Measurements from ENCODE around the gene CYP27B1. TPM values are rescaled to one million over a fixed set of nuclear protein-coding genes. Genes with fewer than 3 reads are reported as not detected.

Gene CYP27B1
- total RNA-seq, 4 donors from 2014 or later: 0.40 to 2.5 (median 2.3) TPM; not detected in 1

- intact Hi-C loops (cut with DNase I; ENCODE audit: low total_unique reads) (no loop called here), in situ Hi-C loops (cut with MboI; ENCODE audit: low pct_ligation_motif_present in 1 of 4, low pct_unique_long_range_greater_than_20kb in 1 of 4, low sequenced_read_pairs in 3 of 4) (no loop called here)
- Histone ChIP-seq H3K4me3 (peak overlapping the region in 3 of 4 donors; percentile 26 to 54 (median 41)), H3K4me1 (peaks cover 9 to 32% (median 31%) of the 10 kb centered on the region in 4 donors), H3K36me3 (no peaks in the 10 kb centered on the region), H3K27ac (no peak overlapping the region), H3K9me3 (no peaks in the 10 kb centered on the region), H3K27me3 (peaks cover 43% of the 10 kb centered on the region)
- WGBS, 2 donors (ENCODE audit: low coverage in 1 of 2): 7 to 14% methylated on average over 2 to 37 of the region's 40 CpGs
- no peak for DNase-seq
- TF ChIP-seq CTCF (IDR thresholded peaks at IDR 0.05) (no peak), POLR2A (IDR thresholded peaks at IDR 0.05) (no peak), POLR2AphosphoS5 (IDR thresholded peaks at IDR 0.05) (no peak), EP300 (IDR thresholded peaks at IDR 0.05; ENCODE audit: low read depth) (no peak)
Observed at GRCh38 chr12:57765698-57766463, 997 bp downstream of the CYP27B1 start.

GRCh38 chr12:57765003-57765697 is 1.7 kb downstream of the CYP27B1 start:
- 1% methylated on average over 46 of the region's 60 CpGs; no CpG with 5 or more reads in 1 of the 2 donors for WGBS, 2 donors (ENCODE audit: low coverage in 1 of 2)
- peak overlapping the region in 1 of 4 donors; percentile 3 for H3K27ac ChIP-seq
- in situ Hi-C loops (cut with MboI; ENCODE audit: low pct_ligation_motif_present in 1 of 4, low pct_unique_long_range_greater_than_20kb in 1 of 4, low sequenced_read_pairs in 3 of 4): no loop called here

GRCh38 chr12:57764662-57765002 is 2.2 kb downstream of the CYP27B1 start:
- H3K9me3 ChIP-seq: no peaks in the 10 kb centered on the region
- in situ Hi-C loops (cut with MboI; ENCODE audit: low pct_ligation_motif_present in 1 of 4, low pct_unique_long_range_greater_than_20kb in 1 of 4, low sequenced_read_pairs in 3 of 4): no loop called here
- 16% methylated on average over 17 of the region's 17 CpGs; no CpG with 5 or more reads in 1 of the 2 donors for WGBS, 2 donors (ENCODE audit: low coverage in 1 of 2)
- intact Hi-C loops (cut with DNase I; ENCODE audit: low total_unique reads): no loop called here
- peaks cover 43% of the 10 kb centered on the region for H3K27me3 ChIP-seq
- DNase-seq: no peak
- TF ChIP-seq POLR2A (IDR thresholded peaks at IDR 0.05) (no peak), CTCF (IDR thresholded peaks at IDR 0.05) (no peak), POLR2AphosphoS5 (IDR thresholded peaks at IDR 0.05) (no peak), EP300 (IDR thresholded peaks at IDR 0.05; ENCODE audit: low read depth) (no peak)
- H3K4me1 ChIP-seq: peaks cover 9 to 31% (median 30%) of the 10 kb centered on the region in 4 donors
- H3K27ac ChIP-seq: no peak overlapping the region
- peak overlapping the region in 3 of 4 donors; percentile 26 to 54 (median 41) for H3K4me3 ChIP-seq
- no peaks in the 10 kb centered on the region for H3K36me3 ChIP-seq

More at GRCh38 chr12:57765003-57765697, 1.7 kb downstream of the CYP27B1 start:
- Histone ChIP-seq H3K27me3 (peaks cover 43% of the 10 kb centered on the region), H3K36me3 (no peaks in the 10 kb centered on the region), H3K9me3 (no peaks in the 10 kb centered on the region), H3K4me3 (peak overlapping the region in 3 of 4 donors; percentile 26 to 54 (median 41)), H3K4me1 (peaks cover 9 to 31% (median 30%) of the 10 kb centered on the region in 4 donors)
- intact Hi-C loops (cut with DNase I; ENCODE audit: low total_unique reads): no loop called here
- TF ChIP-seq CTCF (IDR thresholded peaks at IDR 0.05) (peak; percentile 6 to 26 (median 16)), POLR2AphosphoS5 (IDR thresholded peaks at IDR 0.05) (no peak), EP300 (IDR thresholded peaks at IDR 0.05; ENCODE audit: low read depth) (no peak)
- DNase-seq: peak; percentile 64

- no peaks in the 10 kb centered on the region for H3K36me3 ChIP-seq
- H3K27me3 ChIP-seq: peaks cover 43% of the 10 kb centered on the region
- peaks cover 9 to 31% (median 30%) of the 10 kb centered on the region in 4 donors for H3K4me1 ChIP-seq
- 83 to 93% methylated on average over 3 to 6 of the region's 6 CpGs for WGBS, 2 donors (ENCODE audit: low coverage in 1 of 2)
- TF ChIP-seq POLR2A (IDR thresholded peaks at IDR 0.05) (no peak), POLR2AphosphoS5 (IDR thresholded peaks at IDR 0.05) (no peak), EP300 (IDR thresholded peaks at IDR 0.05; ENCODE audit: low read depth) (no peak), CTCF (IDR thresholded peaks at IDR 0.05) (no peak)
- intact Hi-C loops (cut with DNase I; ENCODE audit: low total_unique reads): no loop called here
- no peak overlapping the region for H3K27ac ChIP-seq
- in situ Hi-C loops (cut with MboI; ENCODE audit: low pct_ligation_motif_present in 1 of 4, low pct_unique_long_range_greater_than_20kb in 1 of 4, low sequenced_read_pairs in 3 of 4): no loop called here
- H3K4me3 ChIP-seq: no peak overlapping the region
- DNase-seq: no peak
- no peaks in the 10 kb centered on the region for H3K9me3 ChIP-seq
Observed at GRCh38 chr12:57763881-57764661, 2.8 kb downstream of the CYP27B1 start.
